HepG2 (cell line): Measurements from ENCODE around the gene IRF1. TPM values are rescaled to one million over a fixed set of nuclear protein-coding genes. Genes with fewer than 3 reads are reported as not detected.

Experiments
- ASH2L ChIP-seq: fragments of 300-600, 200-600 bp; sonication (generic); IDR thresholded peaks from 2 replicates; pipeline ENCODE4 v1.7.0; 2017; ENCODE audit warnings: low read depth, mild to moderate bottlenecking, moderate library complexity, mixed read lengths, low read length; ENCODE audit not compliant: insufficient read length
- ELF3 ChIP-seq: IDR thresholded peaks from 2 replicates; pipeline ENCODE4 v1.6.1; 2016; ENCODE audit warnings: missing genetic modification reagents, missing compliant biosample characterization
- GABPB1 ChIP-seq: IDR thresholded peaks from 2 replicates; pipeline ENCODE4 v1.6.1; 2016; ENCODE audit warnings: mild to moderate bottlenecking, missing genetic modification reagents, moderate library complexity, missing compliant biosample characterization
- RXRB ChIP-seq: IDR thresholded peaks from 2 replicates; pipeline ENCODE4 v1.6.1; 2016; ENCODE audit warnings: borderline replicate concordance, missing genetic modification reagents, missing compliant biosample characterization
- ZNF205 ChIP-seq: IDR thresholded peaks from 2 replicates; pipeline ENCODE4 v1.6.1; 2018; ENCODE audit warnings: missing biosample characterization, missing genetic modification reagents
- ZNF292 ChIP-seq: sonication (generic); formaldehyde crosslinking; IDR thresholded peaks from 2 replicates; pipeline ENCODE4 v1.8.1; 2022; ENCODE audit warnings: mild to moderate bottlenecking, low read depth, missing genetic modification reagents, borderline replicate concordance
- ZNF605 ChIP-seq: sonication (generic); formaldehyde crosslinking; IDR thresholded peaks from 2 replicates; pipeline ENCODE4 v1.8.0; 2022; ENCODE audit warnings: mild to moderate bottlenecking, missing genetic modification reagents
- ZNF747 ChIP-seq: sonication (generic); formaldehyde crosslinking; IDR thresholded peaks from 2 replicates; pipeline ENCODE4 v1.8.1; 2023; ENCODE audit warnings: missing genetic modification reagents, mild to moderate bottlenecking, borderline replicate concordance
- polyA plus RNA-seq, 8 experiments: library from polyadenylated mRNA; depleted of rRNA in 3 of 8; stranded (reverse) in 7 of 8; unstranded in 1 of 8; fragments of >200 nt; fragmentation: Illumina TruSeq in 4 of 8; extraction: Trizol in 4 of 8; gene quantifications; 2 replicates each; pipeline versions ENCODE4 v1.2.1 to v1.2.3, GENCODE V29; 2011 to 2016; ENCODE audit warnings: low read depth in 4 of 8, missing spikeins in 1 of 8, mixed read lengths in 1 of 8; ENCODE audit not compliant: insufficient read depth in 1 of 8
- total RNA-seq, 5 experiments: library from RNA; depleted of rRNA; stranded (reverse); fragments of >200 nt; fragmentation: Illumina TruSeq; extraction: Trizol; gene quantifications; 2 replicates each; pipeline ENCODE4 v1.2.3, GENCODE V29; 2016; ENCODE audit warnings: low read depth in 1 of 5
- TF ChIP-seq, protein P1 (sequence below): sonication (generic); formaldehyde crosslinking; IDR thresholded peaks from 2 replicates; pipeline ENCODE4 v1.4.0; 2020; ENCODE audit warnings: missing genetic modification reagents
- TF ChIP-seq, protein P2 (sequence below): sonication (generic); formaldehyde crosslinking; IDR thresholded peaks from 2 replicates; pipeline ENCODE4 v1.9.0; 2021; ENCODE audit warnings: missing genetic modification reagents, mild to moderate bottlenecking, borderline replicate concordance
- TF ChIP-seq, protein P3 (sequence below): sonication (generic); formaldehyde crosslinking; IDR thresholded peaks from 2 replicates; pipeline ENCODE4 v1.4.0; 2020; ENCODE audit warnings: missing genetic modification reagents
- TF ChIP-seq, protein P4 (sequence below): sonication (generic); formaldehyde crosslinking; conservative IDR thresholded peaks from 2 replicates; pipeline ENCODE4 v1.4.0; 2020; ENCODE audit warnings: mild to moderate bottlenecking, missing genetic modification reagents, moderate library complexity
- TF ChIP-seq, protein P5 (sequence below): sonication (generic); formaldehyde crosslinking; IDR thresholded peaks from 2 replicates; pipeline ENCODE4 v1.4.0; 2020; ENCODE audit warnings: mild to moderate bottlenecking, low read depth, missing genetic modification reagents

IRF1 gene
- total and polyA plus RNA-seq, 2 of the 13 experiments (the other 11 are each of a cell fraction or from before 2014, with no cell fraction given), result 4.1 to 8.8 TPM

DNA sequence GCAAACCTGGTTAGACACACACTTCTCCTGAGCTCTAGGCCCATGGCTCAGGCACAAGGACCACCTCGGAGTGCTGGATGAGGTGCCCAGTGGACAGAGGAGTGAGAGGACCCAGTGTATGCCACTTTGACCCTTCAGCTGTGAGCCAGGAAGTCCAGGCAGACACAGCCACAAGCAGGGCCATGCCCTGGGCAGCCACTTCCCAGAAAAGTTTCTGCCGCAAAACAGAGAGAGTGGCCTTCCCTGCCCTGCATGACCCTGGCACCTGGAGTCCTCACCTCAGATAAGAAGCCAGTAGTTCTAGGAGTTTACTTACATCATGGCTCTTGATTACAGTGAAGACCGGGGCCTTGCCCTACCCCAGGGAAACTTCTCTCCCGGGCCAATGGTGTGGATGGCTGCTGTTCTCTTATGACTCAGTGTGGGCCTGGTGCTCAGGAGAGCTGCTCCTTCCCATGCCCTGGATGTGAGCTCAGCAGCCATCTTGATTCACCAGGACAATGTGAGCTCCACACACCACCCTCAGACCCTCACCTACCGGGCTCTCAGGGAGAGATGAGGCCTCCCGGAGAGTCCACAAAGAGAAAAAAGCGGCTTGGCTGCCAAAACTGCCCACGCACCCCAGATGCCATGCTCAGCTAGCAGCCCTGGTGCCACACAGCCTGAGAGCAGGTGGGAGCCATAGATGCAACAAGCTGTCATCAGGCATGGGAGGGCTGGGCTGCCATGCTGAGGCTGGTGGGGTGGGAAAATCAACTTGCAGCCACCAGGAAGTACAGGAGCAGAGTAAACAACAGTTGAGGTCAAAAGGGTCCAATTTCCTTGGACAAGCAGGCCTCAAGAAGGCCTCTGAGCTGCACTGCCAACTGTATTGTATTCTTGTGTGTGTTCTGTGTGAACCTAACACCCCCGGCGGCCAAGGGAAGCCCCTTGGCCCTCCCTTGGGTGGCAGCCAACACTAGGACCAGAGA, 11.7 kb upstream of the IRF1 start (continued):
- TF ChIP-seq RXRB (peak; percentile 65), ZNF747 (no peak), ELF3 (CRISPR knock-in tag) (peak; percentile 97), ZNF292 (CRISPR knock-in tag) (peak; percentile 30; the same call in 1 of the 2 replicates), GABPB1 (CRISPR knock-in tag) (no peak; the same call in 1 of the 2 replicates), ZNF605 (CRISPR knock-in tag) (no peak), ASH2L (no peak), ZNF205 (CRISPR knock-in tag) (no peak)
- TF ChIP-seq, protein P1, sequence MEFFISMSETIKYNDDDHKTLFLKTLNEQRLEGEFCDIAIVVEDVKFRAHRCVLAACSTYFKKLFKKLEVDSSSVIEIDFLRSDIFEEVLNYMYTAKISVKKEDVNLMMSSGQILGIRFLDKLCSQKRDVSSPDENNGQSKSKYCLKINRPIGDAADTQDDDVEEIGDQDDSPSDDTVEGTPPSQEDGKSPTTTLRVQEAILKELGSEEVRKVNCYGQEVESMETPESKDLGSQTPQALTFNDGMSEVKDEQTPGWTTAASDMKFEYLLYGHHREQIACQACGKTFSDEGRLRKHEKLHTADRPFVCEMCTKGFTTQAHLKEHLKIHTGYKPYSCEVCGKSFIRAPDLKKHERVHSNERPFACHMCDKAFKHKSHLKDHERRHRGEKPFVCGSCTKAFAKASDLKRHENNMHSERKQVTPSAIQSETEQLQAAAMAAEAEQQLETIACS (CRISPR knock-in tag), result no peak
- TF ChIP-seq, protein P2, sequence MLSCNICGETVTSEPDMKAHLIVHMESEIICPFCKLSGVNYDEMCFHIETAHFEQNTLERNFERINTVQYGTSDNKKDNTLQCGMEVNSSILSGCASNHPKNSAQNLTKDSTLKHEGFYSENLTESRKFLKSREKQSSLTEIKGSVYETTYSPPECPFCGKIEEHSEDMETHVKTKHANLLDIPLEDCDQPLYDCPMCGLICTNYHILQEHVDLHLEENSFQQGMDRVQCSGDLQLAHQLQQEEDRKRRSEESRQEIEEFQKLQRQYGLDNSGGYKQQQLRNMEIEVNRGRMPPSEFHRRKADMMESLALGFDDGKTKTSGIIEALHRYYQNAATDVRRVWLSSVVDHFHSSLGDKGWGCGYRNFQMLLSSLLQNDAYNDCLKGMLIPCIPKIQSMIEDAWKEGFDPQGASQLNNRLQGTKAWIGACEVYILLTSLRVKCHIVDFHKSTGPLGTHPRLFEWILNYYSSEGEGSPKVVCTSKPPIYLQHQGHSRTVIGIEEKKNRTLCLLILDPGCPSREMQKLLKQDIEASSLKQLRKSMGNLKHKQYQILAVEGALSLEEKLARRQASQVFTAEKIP (CRISPR knock-in tag), result no peak
- TF ChIP-seq, protein P3, sequence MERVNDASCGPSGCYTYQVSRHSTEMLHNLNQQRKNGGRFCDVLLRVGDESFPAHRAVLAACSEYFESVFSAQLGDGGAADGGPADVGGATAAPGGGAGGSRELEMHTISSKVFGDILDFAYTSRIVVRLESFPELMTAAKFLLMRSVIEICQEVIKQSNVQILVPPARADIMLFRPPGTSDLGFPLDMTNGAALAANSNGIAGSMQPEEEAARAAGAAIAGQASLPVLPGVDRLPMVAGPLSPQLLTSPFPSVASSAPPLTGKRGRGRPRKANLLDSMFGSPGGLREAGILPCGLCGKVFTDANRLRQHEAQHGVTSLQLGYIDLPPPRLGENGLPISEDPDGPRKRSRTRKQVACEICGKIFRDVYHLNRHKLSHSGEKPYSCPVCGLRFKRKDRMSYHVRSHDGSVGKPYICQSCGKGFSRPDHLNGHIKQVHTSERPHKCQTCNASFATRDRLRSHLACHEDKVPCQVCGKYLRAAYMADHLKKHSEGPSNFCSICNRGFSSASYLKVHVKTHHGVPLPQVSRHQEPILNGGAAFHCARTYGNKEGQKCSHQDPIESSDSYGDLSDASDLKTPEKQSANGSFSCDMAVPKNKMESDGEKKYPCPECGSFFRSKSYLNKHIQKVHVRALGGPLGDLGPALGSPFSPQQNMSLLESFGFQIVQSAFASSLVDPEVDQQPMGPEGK (CRISPR knock-in tag), result peak; percentile 59
- TF ChIP-seq, protein P4, sequence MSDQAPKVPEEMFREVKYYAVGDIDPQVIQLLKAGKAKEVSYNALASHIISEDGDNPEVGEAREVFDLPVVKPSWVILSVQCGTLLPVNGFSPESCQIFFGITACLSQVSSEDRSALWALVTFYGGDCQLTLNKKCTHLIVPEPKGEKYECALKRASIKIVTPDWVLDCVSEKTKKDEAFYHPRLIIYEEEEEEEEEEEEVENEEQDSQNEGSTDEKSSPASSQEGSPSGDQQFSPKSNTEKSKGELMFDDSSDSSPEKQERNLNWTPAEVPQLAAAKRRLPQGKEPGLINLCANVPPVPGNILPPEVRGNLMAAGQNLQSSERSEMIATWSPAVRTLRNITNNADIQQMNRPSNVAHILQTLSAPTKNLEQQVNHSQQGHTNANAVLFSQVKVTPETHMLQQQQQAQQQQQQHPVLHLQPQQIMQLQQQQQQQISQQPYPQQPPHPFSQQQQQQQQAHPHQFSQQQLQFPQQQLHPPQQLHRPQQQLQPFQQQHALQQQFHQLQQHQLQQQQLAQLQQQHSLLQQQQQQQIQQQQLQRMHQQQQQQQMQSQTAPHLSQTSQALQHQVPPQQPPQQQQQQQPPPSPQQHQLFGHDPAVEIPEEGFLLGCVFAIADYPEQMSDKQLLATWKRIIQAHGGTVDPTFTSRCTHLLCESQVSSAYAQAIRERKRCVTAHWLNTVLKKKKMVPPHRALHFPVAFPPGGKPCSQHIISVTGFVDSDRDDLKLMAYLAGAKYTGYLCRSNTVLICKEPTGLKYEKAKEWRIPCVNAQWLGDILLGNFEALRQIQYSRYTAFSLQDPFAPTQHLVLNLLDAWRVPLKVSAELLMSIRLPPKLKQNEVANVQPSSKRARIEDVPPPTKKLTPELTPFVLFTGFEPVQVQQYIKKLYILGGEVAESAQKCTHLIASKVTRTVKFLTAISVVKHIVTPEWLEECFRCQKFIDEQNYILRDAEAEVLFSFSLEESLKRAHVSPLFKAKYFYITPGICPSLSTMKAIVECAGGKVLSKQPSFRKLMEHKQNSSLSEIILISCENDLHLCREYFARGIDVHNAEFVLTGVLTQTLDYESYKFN (CRISPR knock-in tag), result peak; percentile 55
- TF ChIP-seq, protein P5, sequence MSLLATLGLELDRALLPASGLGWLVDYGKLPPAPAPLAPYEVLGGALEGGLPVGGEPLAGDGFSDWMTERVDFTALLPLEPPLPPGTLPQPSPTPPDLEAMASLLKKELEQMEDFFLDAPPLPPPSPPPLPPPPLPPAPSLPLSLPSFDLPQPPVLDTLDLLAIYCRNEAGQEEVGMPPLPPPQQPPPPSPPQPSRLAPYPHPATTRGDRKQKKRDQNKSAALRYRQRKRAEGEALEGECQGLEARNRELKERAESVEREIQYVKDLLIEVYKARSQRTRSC (CRISPR knock-in tag), result no peak
